B cell (primary cell): Measurements from ENCODE around the gene LDB1. TPM values are rescaled to one million over a fixed set of nuclear protein-coding genes. Genes with fewer than 3 reads are reported as not detected.

ENCODE experiments used
- ATAC-seq: fragments of 200-7000 bp; cut with Tn5 transposase; one replicate; pipeline ENCODE4 v1.10.0; 2021; ENCODE audit warnings: low read depth, mild to moderate bottlenecking, moderate number of reproducible peaks, moderate library complexity
- CTCF ChIA-PET: fragments of 350-600 bp; sonication (Branson Sonifier 250); formaldehyde crosslinking; loops from one replicate; lab custom pipeline; 2021; ENCODE audit warnings: antibody characterized with exemption, inconsistent platforms; lab: Charles Lee
- POLR2A ChIA-PET: fragments of 350-600 bp; sonication (Branson Sonifier 250); formaldehyde crosslinking; loops from one replicate; lab custom pipeline; 2021; ENCODE audit warnings: antibody characterized with exemption; lab: Charles Lee
- DNase-seq: peaks from one replicate; pipeline ENCODE4 v3.0.0; 2013
- H2AFZ ChIP-seq: 2 replicates; pipeline ENCODE4 v1.6.1; 2012; ENCODE audit warnings: mild to moderate bottlenecking, low read depth, low read length; ENCODE audit not compliant: insufficient read depth, poor library complexity, severe bottlenecking
- H3K27ac ChIP-seq, 2 donors: 1 replicate in 1 of 2; 2 replicates in 1 of 2; pipeline ENCODE4 v1.5.1; 2012 to 2013; ENCODE audit warnings: low read length in 2 of 2, mild to moderate bottlenecking in 2 of 2, moderate library complexity in 1 of 2
- H3K27me3 ChIP-seq, 4 experiments: fragments of 200-600 bp in 1 of 4; sonication (generic) in 1 of 4; replicated peaks in 1 of 4; 1 replicate in 2 of 4; 2 replicates in 2 of 4; pipeline versions ENCODE4 v1.6.1 to v1.7.0; 2013 to 2016; ENCODE audit warnings: low read length in 3 of 4, mild to moderate bottlenecking in 2 of 4, mixed read lengths in 1 of 4, moderate library complexity in 1 of 4; ENCODE audit not compliant: insufficient read depth in 4 of 4, control insufficient read depth in 3 of 4; ENCODE audit errors: control extremely low read depth in 1 of 4
- H3K36me3 ChIP-seq, 2 experiments: replicated peaks in 1 of 2; 1 replicate in 1 of 2; 2 replicates in 1 of 2; pipeline versions ENCODE4 v1.6.1 to v1.7.1; 2013; ENCODE audit warnings: low read length in 1 of 2; ENCODE audit not compliant: insufficient read depth in 2 of 2, control insufficient read depth in 1 of 2; ENCODE audit errors: control extremely low read depth in 1 of 2, extremely low read depth in 1 of 2
- H3K4me1 ChIP-seq, 2 donors: fragments of 200-600 bp in 1 of 2; sonication (generic) in 1 of 2; 1 replicate in 1 of 2; 2 replicates in 1 of 2; pipeline versions ENCODE4 v1.5.1 to v1.6.1; 2013 to 2017; ENCODE audit warnings: low read length in 2 of 2; ENCODE audit not compliant: control insufficient read depth in 2 of 2, insufficient read depth in 2 of 2
- H3K4me2 ChIP-seq: replicated peaks from 2 replicates; pipeline ENCODE3; 2012; ENCODE audit warnings: mild to moderate bottlenecking, low read depth, low read length; ENCODE audit not compliant: poor library complexity, severe bottlenecking
- H3K4me3 ChIP-seq, 5 experiments: fragments of 200-600 bp in 1 of 5; sonication (generic) in 1 of 5; 1 replicate in 3 of 5; 2 replicates in 2 of 5; pipeline versions ENCODE4 v1.5.1 to v1.7.0; 2011 to 2016; ENCODE audit warnings: low read length in 4 of 5, mild to moderate bottlenecking in 4 of 5, low read depth in 2 of 5, control low read depth in 1 of 5, moderate library complexity in 1 of 5; ENCODE audit not compliant: insufficient read depth in 1 of 5; ENCODE audit errors: control extremely low read depth in 1 of 5, extremely low read depth in 1 of 5
- H3K79me2 ChIP-seq: fragments of 200-600 bp; sonication (generic); one replicate; pipeline ENCODE4 v1.6.0; 2016; ENCODE audit warnings: low read length; ENCODE audit not compliant: control insufficient read depth, insufficient read depth
- H3K9ac ChIP-seq: fragments of 200-600 bp; sonication (generic); 2 replicates; pipeline ENCODE4 v1.6.1; 2017; ENCODE audit warnings: mild to moderate bottlenecking, low read length, moderate library complexity
- H3K9me3 ChIP-seq, 3 donors: one replicate each; pipeline versions ENCODE4 v1.6.1 to v1.7.1; 2013; ENCODE audit warnings: low read length in 2 of 3; ENCODE audit not compliant: control insufficient read depth in 2 of 3, insufficient read depth in 1 of 3; ENCODE audit errors: control extremely low read depth in 1 of 3
- H4K20me1 ChIP-seq: 2 replicates; pipeline ENCODE4 v1.6.0; 2012; ENCODE audit warnings: mild to moderate bottlenecking, low read length; ENCODE audit not compliant: insufficient read depth, control insufficient read depth, poor library complexity, severe bottlenecking
- H3K27ac Mint-ChIP-seq: one replicate; pipeline ENCODE4 v1.8.0; 2021; ENCODE audit warnings: mixed read lengths
- H3K27me3 Mint-ChIP-seq: one replicate; pipeline ENCODE4 v1.8.0; 2021; ENCODE audit warnings: mixed read lengths
- H3K4me1 Mint-ChIP-seq: one replicate; pipeline ENCODE4 v1.8.0; 2021; ENCODE audit warnings: mixed read lengths
- H3K4me3 Mint-ChIP-seq: one replicate; pipeline ENCODE4 v1.8.0; 2021; ENCODE audit warnings: mixed read lengths
- H3K9me3 Mint-ChIP-seq: one replicate; pipeline ENCODE4 v1.8.0; 2022; ENCODE audit warnings: mixed read lengths; ENCODE audit not compliant: insufficient read depth
- EZH2 ChIP-seq: IDR thresholded peaks from 2 replicates; pipeline ENCODE4 v1.6.1; 2012; ENCODE audit warnings: borderline replicate concordance, low read depth, mild to moderate bottlenecking, moderate library complexity, low read length; ENCODE audit not compliant: insufficient read depth, poor library complexity, severe bottlenecking
- WGBS: methylation state at CpG from one replicate; pipeline ENCODE4 v1.1.5; 2013; ENCODE audit warnings: missing lambda C conversion rate; ENCODE audit not compliant: insufficient coverage; 5-methylcytosine and 5-hydroxymethylcytosine counted together
- intact Hi-C: fragments of 100-400 bp; cut with micrococcal nuclease; formaldehyde crosslinking; loops from one replicate; pipeline ENCODE4 v1.10.0; 2022
- polyA plus RNA-seq: library from polyadenylated mRNA; depleted of rRNA; stranded (reverse); fragments of >200 nt; gene quantifications from 2 replicates; pipeline ENCODE4 v1.2.3, GENCODE V29; 2012
- total RNA-seq, 2 donors: library from RNA; stranded (reverse); fragments of 120-200 nt in 1 of 2; gene quantifications; 1 replicate in 1 of 2; 2 replicates in 1 of 2; pipeline versions ENCODE4 v1.2.3 to v1.2.4, GENCODE V29; 2013 to 2022
- TF ChIP-seq, protein P1 (sequence below): fragments of 200-600 bp; IDR thresholded peaks from one replicate; pipeline ENCODE4 v1.8.0; 2022; ENCODE audit warnings: antibody characterized with exemption, mild to moderate bottlenecking

LDB1 gene
- total and polyA plus RNA-seq, 2 donors (not counting 1 experiment from before 2014, with no cell fraction given) = 114 to 139 TPM

GRCh38 chr10:102101152-102101551 lies 19.0 kb downstream of the LDB1 start:
- no CpG with 5 or more reads among the region's 5 CpGs for WGBS
- intact Hi-C loops = no loop called here

GRCh38 chr10:102096449-102096848 lies 23.7 kb downstream of the LDB1 start:
- intact Hi-C loops = no loop called here
- no peaks in the 10 kb centered on the region for H3K27me3 ChIP-seq
- H3K27me3 Mint-ChIP-seq = no peaks in the 10 kb centered on the region
- H3K27ac Mint-ChIP-seq = no peak overlapping the region
- H3K27ac ChIP-seq = no peak overlapping the region
- TF ChIP-seq, protein P1, sequence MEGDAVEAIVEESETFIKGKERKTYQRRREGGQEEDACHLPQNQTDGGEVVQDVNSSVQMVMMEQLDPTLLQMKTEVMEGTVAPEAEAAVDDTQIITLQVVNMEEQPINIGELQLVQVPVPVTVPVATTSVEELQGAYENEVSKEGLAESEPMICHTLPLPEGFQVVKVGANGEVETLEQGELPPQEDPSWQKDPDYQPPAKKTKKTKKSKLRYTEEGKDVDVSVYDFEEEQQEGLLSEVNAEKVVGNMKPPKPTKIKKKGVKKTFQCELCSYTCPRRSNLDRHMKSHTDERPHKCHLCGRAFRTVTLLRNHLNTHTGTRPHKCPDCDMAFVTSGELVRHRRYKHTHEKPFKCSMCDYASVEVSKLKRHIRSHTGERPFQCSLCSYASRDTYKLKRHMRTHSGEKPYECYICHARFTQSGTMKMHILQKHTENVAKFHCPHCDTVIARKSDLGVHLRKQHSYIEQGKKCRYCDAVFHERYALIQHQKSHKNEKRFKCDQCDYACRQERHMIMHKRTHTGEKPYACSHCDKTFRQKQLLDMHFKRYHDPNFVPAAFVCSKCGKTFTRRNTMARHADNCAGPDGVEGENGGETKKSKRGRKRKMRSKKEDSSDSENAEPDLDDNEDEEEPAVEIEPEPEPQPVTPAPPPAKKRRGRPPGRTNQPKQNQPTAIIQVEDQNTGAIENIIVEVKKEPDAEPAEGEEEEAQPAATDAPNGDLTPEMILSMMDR = no peak
- no peak for TF ChIP-seq EZH2
- POLR2A ChIA-PET = no interaction called here
- H4K20me1 ChIP-seq = no peaks in the 10 kb centered on the region
- H2AFZ ChIP-seq = no peak overlapping the region
- no peak overlapping the region for H3K4me3 Mint-ChIP-seq
- H3K4me2 ChIP-seq = no peak overlapping the region
- DNase-seq = no peak
- no peak overlapping the region for H3K9ac ChIP-seq
- 100% methylated on average over 4 of the region's 7 CpGs for WGBS
- no peaks in the 10 kb centered on the region for H3K79me2 ChIP-seq
- H3K9me3 Mint-ChIP-seq = no peaks in the 10 kb centered on the region
- no peaks in the 10 kb centered on the region for H3K4me1 Mint-ChIP-seq
- H3K9me3 ChIP-seq = no peaks in the 10 kb centered on the region
- no peak for ATAC-seq
- no peak overlapping the region for H3K4me3 ChIP-seq
- H3K36me3 ChIP-seq = peaks cover 0 to 4% of the 10 kb centered on the region in 2 experiments
- CTCF ChIA-PET = no interaction called here
- H3K4me1 ChIP-seq = no peaks in the 10 kb centered on the region

More at GRCh38 chr10:102101152-102101551, 19.0 kb downstream of the LDB1 start:
- POLR2A ChIA-PET = interaction anchor here (0.5 to 0.7 kb wide), 3 partner anchors 320 to 482 kb away, joined by 3 to 5 read pairs (median 3); no protein-coding TSS in a partner anchor
- no peaks in the 10 kb centered on the region for H3K9me3 Mint-ChIP-seq
- peaks cover 7% of the 10 kb centered on the region for H3K4me1 Mint-ChIP-seq
- ATAC-seq (no peak), DNase-seq (no peak)
- Histone ChIP-seq H3K27me3 (no peaks in the 10 kb centered on the region), H4K20me1 (no peaks in the 10 kb centered on the region), H3K9me3 (no peaks in the 10 kb centered on the region), H3K4me3 (no peak overlapping the region), H3K27ac (no peak overlapping the region), H3K4me1 (no peaks in the 10 kb centered on the region), H3K79me2 (no peaks in the 10 kb centered on the region), H3K4me2 (no peak overlapping the region), H2AFZ (no peak overlapping the region), H3K9ac (no peak overlapping the region), H3K36me3 (peaks cover 0 to 4% of the 10 kb centered on the region in 2 experiments)
- no peak overlapping the region for H3K4me3 Mint-ChIP-seq
- TF ChIP-seq, protein P1 = no peak
- no peak for TF ChIP-seq EZH2
- CTCF ChIA-PET = interaction anchor here (0.8 to 5.6 kb wide), 4 partner anchors 27 to 370 kb away, joined by 3 to 22 read pairs (median 4); no protein-coding TSS in a partner anchor
- H3K27ac Mint-ChIP-seq = no peak overlapping the region
- no peaks in the 10 kb centered on the region for H3K27me3 Mint-ChIP-seq
